ENCODE results near the gene BCL6. TPM values are rescaled to one million over a fixed set of nuclear protein-coding genes. Genes with fewer than 3 reads are reported as not detected.

BCL6 gene
- total RNA-seq, 1 experiment from 2014 or later: 21.5 TPM

DNA sequence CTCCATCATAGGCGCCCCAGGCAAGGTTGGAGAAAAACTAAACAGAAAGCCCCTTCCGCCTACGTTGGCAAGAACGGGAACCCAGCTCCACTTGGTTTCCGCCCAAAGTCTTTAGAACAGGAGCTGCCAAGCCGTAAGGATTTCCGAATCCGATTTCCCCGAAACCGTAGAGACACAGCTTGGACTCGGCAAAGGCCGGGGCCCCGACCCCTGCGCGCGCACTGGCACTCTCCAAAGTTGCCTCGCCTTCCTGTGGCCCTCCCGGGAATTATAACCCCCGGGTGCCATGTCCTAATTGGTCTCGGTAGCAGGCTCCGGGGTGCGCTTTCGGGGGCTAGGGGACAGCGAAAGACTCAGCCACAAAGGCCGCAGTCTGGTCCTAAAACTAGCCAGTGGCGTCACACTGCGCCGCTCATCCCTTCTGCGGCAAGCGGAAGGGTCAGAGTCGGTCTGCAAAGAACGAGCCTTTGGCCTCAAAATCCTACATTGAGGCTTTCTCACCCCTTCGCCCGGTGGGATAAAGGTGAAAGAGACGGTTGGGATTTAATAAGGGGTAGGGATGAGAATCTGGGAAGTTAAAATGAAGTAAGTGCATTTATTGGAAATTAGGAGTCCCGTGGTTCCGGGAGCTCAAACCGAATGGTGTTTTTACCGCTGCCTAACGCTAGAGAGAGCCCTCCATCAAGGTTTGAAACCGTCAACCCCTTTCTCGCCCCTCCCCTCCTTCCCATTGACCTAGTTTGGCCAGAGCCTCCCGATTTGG lies 6.8 kb downstream of the BCL6 start:
- H3K27ac ChIP-seq (ENCODE audit: low read length): peak overlapping the region; percentile 79
- peak overlapping the region; percentile 59 to 94 for H3K4me3 ChIP-seq (ENCODE audit: low read depth in 2 of 2, low read length in 2 of 2)
- in situ Hi-C loops (cut with HindIII; ENCODE audit: low pct_unique_long_range_greater_than_20kb, low sequenced_read_pairs): loop anchor here (25.0 kb wide), 1 partner anchor 549 kb away; no protein-coding TSS in a partner anchor
- DNase-seq (ENCODE audit: low read depth, low spot score) (peak; percentile 88), ATAC-seq (peak; percentile 75)
- CTCF ChIA-PET: interaction anchor here (0.5 to 3.8 kb wide), 9 partner anchors 234 to 1264 kb away, joined by 3 to 57 read pairs (median 4); no protein-coding TSS in a partner anchor
- H3K9me3 ChIP-seq (ENCODE audit: control insufficient read depth, insufficient read depth, low read depth, low read length): no peaks in the 10 kb centered on the region
- POLR2A ChIA-PET: no interaction called here
- intact Hi-C loops (cut with micrococcal nuclease; ENCODE audit: unreplicated experiment): loop anchor here (2.0 kb wide), 1 partner anchor 1410 kb away; no protein-coding TSS in a partner anchor
- no peaks in the 10 kb centered on the region for H3K27me3 ChIP-seq (ENCODE audit: control insufficient read depth, insufficient read depth, low read length)
- peaks cover 45% of the 10 kb centered on the region for H3K4me1 ChIP-seq (ENCODE audit: control insufficient read depth, insufficient read depth, low read length)
- H3K36me3 ChIP-seq (ENCODE audit: control insufficient read depth, insufficient read depth, low read length): no peaks in the 10 kb centered on the region
- TF ChIP-seq REST (IDR thresholded peaks at IDR 0.05; ENCODE audit: insufficient read depth in 1 of 2, low read depth in 2 of 2, low read length in 1 of 2) (0 out of 4 replicates have a peak, but pooled peaks of 1 of the 2 experiments have one; percentile 9), TCF7L2 (IDR thresholded peaks at IDR 0.05; ENCODE audit: low read depth, low read length) (no peak), SIN3A (IDR thresholded peaks at IDR 0.05; ENCODE audit: borderline replicate concordance, insufficient read depth, low read depth, low read length) (0 out of 2 replicates have a peak, but pooled peaks have one; percentile 15)
- TF ChIP-seq, protein P1, sequence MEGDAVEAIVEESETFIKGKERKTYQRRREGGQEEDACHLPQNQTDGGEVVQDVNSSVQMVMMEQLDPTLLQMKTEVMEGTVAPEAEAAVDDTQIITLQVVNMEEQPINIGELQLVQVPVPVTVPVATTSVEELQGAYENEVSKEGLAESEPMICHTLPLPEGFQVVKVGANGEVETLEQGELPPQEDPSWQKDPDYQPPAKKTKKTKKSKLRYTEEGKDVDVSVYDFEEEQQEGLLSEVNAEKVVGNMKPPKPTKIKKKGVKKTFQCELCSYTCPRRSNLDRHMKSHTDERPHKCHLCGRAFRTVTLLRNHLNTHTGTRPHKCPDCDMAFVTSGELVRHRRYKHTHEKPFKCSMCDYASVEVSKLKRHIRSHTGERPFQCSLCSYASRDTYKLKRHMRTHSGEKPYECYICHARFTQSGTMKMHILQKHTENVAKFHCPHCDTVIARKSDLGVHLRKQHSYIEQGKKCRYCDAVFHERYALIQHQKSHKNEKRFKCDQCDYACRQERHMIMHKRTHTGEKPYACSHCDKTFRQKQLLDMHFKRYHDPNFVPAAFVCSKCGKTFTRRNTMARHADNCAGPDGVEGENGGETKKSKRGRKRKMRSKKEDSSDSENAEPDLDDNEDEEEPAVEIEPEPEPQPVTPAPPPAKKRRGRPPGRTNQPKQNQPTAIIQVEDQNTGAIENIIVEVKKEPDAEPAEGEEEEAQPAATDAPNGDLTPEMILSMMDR (IDR thresholded peaks at IDR 0.05): peak; percentile 92
- BruUV-seq (replicated peaks): no TSS peak

GRCh38 chr3:187738071-187738330 lies 7.3 kb downstream of the BCL6 start:
- H3K36me3 ChIP-seq (ENCODE audit: control insufficient read depth, insufficient read depth, low read length): no peaks in the 10 kb centered on the region
- H3K27ac ChIP-seq (ENCODE audit: low read length): peak overlapping the region; percentile 79
- CTCF ChIA-PET: interaction anchor here (0.7 to 3.8 kb wide), 4 partner anchors 518 to 1216 kb away, joined by 3 to 57 read pairs (median 6); no protein-coding TSS in a partner anchor
- in situ Hi-C loops (cut with HindIII; ENCODE audit: low pct_unique_long_range_greater_than_20kb, low sequenced_read_pairs): loop anchor here (25.0 kb wide), 1 partner anchor 549 kb away; no protein-coding TSS in a partner anchor
- peak overlapping the region; percentile 59 to 94 for H3K4me3 ChIP-seq (ENCODE audit: low read depth in 2 of 2, low read length in 2 of 2)
- ATAC-seq (no peak), DNase-seq (ENCODE audit: low read depth, low spot score) (no peak)
- peaks cover 45% of the 10 kb centered on the region for H3K4me1 ChIP-seq (ENCODE audit: control insufficient read depth, insufficient read depth, low read length)
- no peak for TF ChIP-seq SIN3A (IDR thresholded peaks at IDR 0.05; ENCODE audit: borderline replicate concordance, insufficient read depth, low read depth, low read length)
- no TSS peak for BruUV-seq (replicated peaks)
- no peaks in the 10 kb centered on the region for H3K27me3 ChIP-seq (ENCODE audit: control insufficient read depth, insufficient read depth, low read length)
- no peaks in the 10 kb centered on the region for H3K9me3 ChIP-seq (ENCODE audit: control insufficient read depth, insufficient read depth, low read depth, low read length)
- intact Hi-C loops (cut with micrococcal nuclease; ENCODE audit: unreplicated experiment): loop anchor here (2.0 kb wide), 1 partner anchor 1411 kb away; no protein-coding TSS in a partner anchor
- POLR2A ChIA-PET: interaction anchor here (0.5 kb wide), 1 partner anchor 554 kb away, joined by 3 read pairs; no protein-coding TSS in a partner anchor
